ENCODE results near the gene PCDHB3. TPM values are rescaled to one million over a fixed set of nuclear protein-coding genes. Genes with fewer than 3 reads are reported as not detected.

Gene PCDHB3
- 1.9 TPM for total RNA-seq
- long read RNA-seq, partial matches to known transcripts: 0 of 1 reads
- long read RNA-seq, other reads (novel, unspliced or antisense): 0 of 1 reads

DNA sequence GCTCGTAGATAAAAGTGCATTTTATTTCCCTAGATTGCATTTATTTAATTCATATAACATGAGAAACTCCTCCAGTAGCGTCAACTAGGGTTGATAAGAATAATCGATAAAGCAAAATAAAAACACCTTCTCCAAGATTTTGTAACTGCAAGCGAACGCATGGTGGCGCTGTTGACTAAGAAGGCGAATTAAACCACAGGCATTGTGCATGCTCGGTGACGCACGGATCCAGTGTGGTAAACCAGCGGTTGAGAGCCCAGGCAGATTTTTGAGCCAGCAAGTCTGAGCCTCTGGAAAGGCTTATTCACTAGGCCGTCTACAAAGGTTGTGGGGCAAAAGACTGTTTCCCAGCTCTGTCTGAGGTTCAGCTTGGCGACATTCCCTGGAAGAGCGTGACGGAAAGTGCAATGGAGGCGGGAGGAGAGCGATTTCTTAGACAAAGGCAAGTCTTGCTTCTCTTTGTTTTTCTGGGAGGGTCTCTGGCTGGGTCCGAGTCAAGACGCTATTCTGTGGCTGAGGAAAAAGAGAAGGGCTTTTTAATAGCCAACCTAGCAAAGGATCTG is at the start of gene PCDHB3:
Gene PCDHB3 (plus strand): TSS at position 231 of the 563 bp plus-strand sequence. CDS start 177 bp downstream, at position 408.
- H3K4me3 ChIP-seq: peak within 1 kb of the TSS; percentile 27
- peaks cover 11% of the 10 kb centered on the region for H3K9me3 ChIP-seq
- peak; percentile 51 for DNase-seq
- TF ChIP-seq, protein P1, sequence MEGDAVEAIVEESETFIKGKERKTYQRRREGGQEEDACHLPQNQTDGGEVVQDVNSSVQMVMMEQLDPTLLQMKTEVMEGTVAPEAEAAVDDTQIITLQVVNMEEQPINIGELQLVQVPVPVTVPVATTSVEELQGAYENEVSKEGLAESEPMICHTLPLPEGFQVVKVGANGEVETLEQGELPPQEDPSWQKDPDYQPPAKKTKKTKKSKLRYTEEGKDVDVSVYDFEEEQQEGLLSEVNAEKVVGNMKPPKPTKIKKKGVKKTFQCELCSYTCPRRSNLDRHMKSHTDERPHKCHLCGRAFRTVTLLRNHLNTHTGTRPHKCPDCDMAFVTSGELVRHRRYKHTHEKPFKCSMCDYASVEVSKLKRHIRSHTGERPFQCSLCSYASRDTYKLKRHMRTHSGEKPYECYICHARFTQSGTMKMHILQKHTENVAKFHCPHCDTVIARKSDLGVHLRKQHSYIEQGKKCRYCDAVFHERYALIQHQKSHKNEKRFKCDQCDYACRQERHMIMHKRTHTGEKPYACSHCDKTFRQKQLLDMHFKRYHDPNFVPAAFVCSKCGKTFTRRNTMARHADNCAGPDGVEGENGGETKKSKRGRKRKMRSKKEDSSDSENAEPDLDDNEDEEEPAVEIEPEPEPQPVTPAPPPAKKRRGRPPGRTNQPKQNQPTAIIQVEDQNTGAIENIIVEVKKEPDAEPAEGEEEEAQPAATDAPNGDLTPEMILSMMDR (IDR thresholded peaks at IDR 0.05): peak; percentile 37
- H3K4me1 ChIP-seq: no peaks in the 10 kb centered on the region
- no peak within 1 kb of the TSS for H3K27ac ChIP-seq
- ATAC-seq: peak; percentile 53
- H3K27me3 ChIP-seq: peaks cover under 1% of the 10 kb centered on the region
- intact Hi-C loops (cut with DNase I): no loop called here
- H3K36me3 ChIP-seq: no peaks in the 10 kb centered on the region

DNA sequence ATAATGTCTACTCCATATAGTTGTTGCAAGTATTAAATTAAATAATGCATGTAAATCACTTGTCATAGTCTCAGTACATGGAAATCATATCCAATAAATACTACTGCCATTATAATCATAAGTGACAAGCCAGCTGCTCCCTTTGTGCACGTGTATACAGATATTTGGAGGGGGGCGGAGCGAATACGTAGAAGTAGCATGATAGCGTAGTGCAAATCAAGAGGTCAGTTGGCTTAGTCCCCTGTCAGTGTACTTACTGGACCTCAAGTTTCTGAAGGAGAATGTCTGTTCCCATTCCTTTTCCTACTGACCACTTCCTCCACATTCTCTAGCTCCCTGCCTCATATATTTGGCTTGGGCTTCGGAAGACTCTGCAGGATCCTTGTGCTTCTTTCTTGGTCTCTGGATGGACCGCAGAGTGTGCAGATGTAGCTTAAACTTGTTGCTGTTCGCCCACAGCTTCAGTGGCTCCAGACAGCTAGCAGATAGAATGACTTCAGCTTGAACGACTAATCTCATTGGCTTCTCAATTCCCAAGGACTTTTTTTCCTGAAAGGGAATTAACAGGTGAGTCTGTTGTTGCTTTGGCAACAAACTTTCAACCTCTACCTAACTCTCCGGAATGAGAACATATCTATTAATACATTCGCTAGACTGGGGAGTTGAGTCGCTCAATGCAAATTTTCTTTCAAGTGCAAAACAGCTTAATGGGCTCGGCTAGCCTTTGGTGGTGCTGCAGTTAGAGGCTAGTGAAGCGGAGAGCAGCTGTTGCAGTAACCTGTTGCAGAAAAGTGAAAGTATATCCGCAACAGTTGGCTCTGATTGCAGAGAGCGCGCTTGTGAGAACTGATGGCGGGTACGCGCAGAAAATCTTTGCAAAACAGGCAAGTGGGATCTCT is 49.4 kb upstream of the PCDHB3 start, which contains the start of gene PCDHB1:
Gene PCDHB1 (plus strand): TSS at position 753 of the 899 bp plus-strand sequence. CDS start 97 bp downstream, at position 850.
- no peaks in the 10 kb centered on the region for H3K4me1 ChIP-seq
- no peaks in the 10 kb centered on the region for H3K9me3 ChIP-seq
- peak within 1 kb of the TSS; percentile 50 for H3K4me3 ChIP-seq
- DNase-seq (no peak), ATAC-seq (peak; percentile 55)
- intact Hi-C loops (cut with DNase I): no loop called here
- H3K27me3 ChIP-seq: peaks cover 6% of the 10 kb centered on the region
- no peak within 1 kb of the TSS for H3K27ac ChIP-seq
- TF ChIP-seq, protein P1 (IDR thresholded peaks at IDR 0.05): no peak
- no peaks in the 10 kb centered on the region for H3K36me3 ChIP-seq

DNA sequence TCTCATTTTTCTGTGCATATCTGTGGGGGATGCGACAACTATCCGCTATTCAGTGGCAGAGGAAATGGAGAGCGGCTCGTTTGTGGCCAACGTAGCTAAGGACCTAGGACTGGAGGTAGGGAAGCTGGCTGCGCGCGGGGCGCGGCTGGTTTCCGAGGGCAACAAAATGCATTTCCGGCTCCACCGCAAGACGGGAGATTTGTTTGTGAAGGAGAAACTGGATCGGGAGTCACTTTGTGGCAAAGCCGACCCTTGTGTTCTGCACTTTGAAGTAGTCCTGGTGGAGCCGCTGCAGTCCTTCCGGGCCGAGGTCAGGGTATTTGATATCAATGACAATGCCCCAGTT is 48.8 kb upstream of the PCDHB3 start:
- DNase-seq: no peak

DNA sequence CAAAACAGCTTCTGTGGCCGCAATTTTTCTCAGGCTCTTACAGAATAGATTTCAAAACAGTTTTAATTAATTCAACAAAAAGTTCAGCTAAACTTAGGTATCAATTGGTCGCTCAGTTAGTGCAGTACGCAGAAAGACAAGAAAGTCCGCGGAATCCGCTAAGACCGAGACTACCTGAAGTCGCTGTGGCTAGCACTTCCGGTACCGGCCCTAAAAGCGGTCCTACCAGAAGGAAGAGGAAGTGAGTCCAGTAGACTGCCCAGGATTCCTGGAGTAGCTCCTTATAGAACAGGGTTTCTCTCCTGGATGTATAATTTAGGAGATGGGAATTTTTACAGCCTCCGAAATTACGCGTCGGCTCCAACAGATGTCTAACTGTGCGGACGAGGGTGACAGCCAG is 22.4 kb upstream of the PCDHB3 start:
- no peak overlapping the region for H3K27ac ChIP-seq
- no peak overlapping the region for H3K4me3 ChIP-seq
- no peaks in the 10 kb centered on the region for H3K36me3 ChIP-seq
- DNase-seq: no peak
- H3K27me3 ChIP-seq: peaks cover 15% of the 10 kb centered on the region
- intact Hi-C loops (cut with DNase I): no loop called here
- H3K4me1 ChIP-seq: no peaks in the 10 kb centered on the region
- TF ChIP-seq, protein P1 (IDR thresholded peaks at IDR 0.05): no peak
- no peaks in the 10 kb centered on the region for H3K9me3 ChIP-seq
- ATAC-seq: no peak

More for the DNA sequence above, 48.8 kb upstream of the PCDHB3 start:
- TF ChIP-seq, protein P1 (IDR thresholded peaks at IDR 0.05): no peak
- peak overlapping the region; percentile 50 for H3K4me3 ChIP-seq
- no peak overlapping the region for H3K27ac ChIP-seq
- ATAC-seq: peak; percentile 52
- H3K27me3 ChIP-seq: peaks cover 6% of the 10 kb centered on the region
- intact Hi-C loops (cut with DNase I): no loop called here
- no peaks in the 10 kb centered on the region for H3K9me3 ChIP-seq
- H3K36me3 ChIP-seq: no peaks in the 10 kb centered on the region
- no peaks in the 10 kb centered on the region for H3K4me1 ChIP-seq

DNA sequence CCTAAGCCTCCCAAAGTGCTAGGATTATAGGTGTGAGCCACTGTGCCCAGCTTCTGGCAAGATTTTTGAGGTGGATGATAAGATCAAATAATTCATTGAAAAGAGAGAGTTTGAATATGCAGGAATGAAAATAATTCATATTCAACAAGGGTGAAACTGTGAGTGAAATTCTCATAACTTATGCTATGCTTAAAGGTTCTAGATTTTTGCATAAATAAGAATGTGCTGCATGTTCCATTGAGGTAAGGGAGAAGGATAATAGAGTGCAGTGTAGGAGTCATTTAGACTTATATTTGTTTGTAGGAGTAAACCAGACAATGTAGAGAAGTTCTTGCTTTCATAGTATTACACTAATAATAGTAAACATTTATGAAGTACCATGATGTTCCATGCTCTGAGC is 18.0 kb upstream of the PCDHB3 start:
- Histone ChIP-seq H3K9me3 (no peaks in the 10 kb centered on the region), H3K27ac (no peak overlapping the region), H3K4me3 (no peak overlapping the region), H3K36me3 (no peaks in the 10 kb centered on the region), H3K4me1 (no peaks in the 10 kb centered on the region), H3K27me3 (no peaks in the 10 kb centered on the region)
- intact Hi-C loops (cut with DNase I): no loop called here
- no peak for ATAC-seq
- TF ChIP-seq, protein P1 (IDR thresholded peaks at IDR 0.05): no peak
- DNase-seq: no peak
